Measurements from ENCODE around the gene RFC2.

GRCh38 chr7:74203956-74204618, 50.1 kb downstream of the RFC2 start:
- no peak for TF ChIP-seq CTCF (IDR thresholded peaks at IDR 0.05; ENCODE audit: low read depth, low read length)
- TF ChIP-seq POLR2A (IDR thresholded peaks at IDR 0.05; ENCODE audit: extremely low read depth, insufficient read length) = no peak
- TF ChIP-seq MAX (IDR thresholded peaks at IDR 0.05; ENCODE audit: low read depth, low read length) = no peak
- no peak for TF ChIP-seq MYC (IDR thresholded peaks at IDR 0.05; ENCODE audit: low read depth, low read length)

Measured in NB4 (cell line).